ENCODE data around the gene MCU. TPM values are rescaled to one million over a fixed set of nuclear protein-coding genes. Genes with fewer than 3 reads are reported as not detected.

The MCU gene
- total RNA-seq, 1 experiment from 2014 or later: 37.2 TPM

DNA sequence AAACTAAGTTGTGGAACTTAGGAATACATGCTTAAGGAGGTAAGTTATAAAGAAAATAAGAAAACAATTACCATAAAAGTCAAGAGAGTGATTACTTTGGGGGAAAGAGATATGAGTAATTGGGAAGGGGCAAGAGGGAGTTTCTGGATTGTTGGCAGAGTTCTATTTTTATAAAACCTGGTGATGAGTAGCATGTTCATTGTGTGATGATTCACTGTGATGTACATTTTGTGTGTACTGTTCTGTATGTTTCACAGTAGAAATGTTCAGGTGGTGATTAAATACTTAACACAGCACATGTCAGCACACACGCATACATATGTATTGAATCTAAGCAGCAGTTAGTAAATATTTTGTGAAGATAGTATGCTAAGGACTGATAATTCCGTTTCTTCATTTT lies 191.9 kb downstream of the MCU start (continued):
- TF ChIP-seq IRF2 (CRISPR knock-in tag; IDR thresholded peaks at IDR 0.05; ENCODE audit: borderline replicate concordance, low read depth) (no peak), ZNF416 (CRISPR knock-in tag; IDR thresholded peaks at IDR 0.05) (no peak), JUN (CRISPR knock-in tag; IDR thresholded peaks at IDR 0.05) (no peak), GABPB1 (CRISPR knock-in tag; IDR thresholded peaks at IDR 0.05) (no peak), ZNF317 (CRISPR knock-in tag; IDR thresholded peaks at IDR 0.05; ENCODE audit: borderline replicate concordance, low read depth) (no peak), ETV6 (CRISPR knock-in tag; IDR thresholded peaks at IDR 0.05) (no peak), OVOL2 (CRISPR knock-in tag; IDR thresholded peaks at IDR 0.05; ENCODE audit: borderline replicate concordance) (no peak)
- TF ChIP-seq, protein P1, sequence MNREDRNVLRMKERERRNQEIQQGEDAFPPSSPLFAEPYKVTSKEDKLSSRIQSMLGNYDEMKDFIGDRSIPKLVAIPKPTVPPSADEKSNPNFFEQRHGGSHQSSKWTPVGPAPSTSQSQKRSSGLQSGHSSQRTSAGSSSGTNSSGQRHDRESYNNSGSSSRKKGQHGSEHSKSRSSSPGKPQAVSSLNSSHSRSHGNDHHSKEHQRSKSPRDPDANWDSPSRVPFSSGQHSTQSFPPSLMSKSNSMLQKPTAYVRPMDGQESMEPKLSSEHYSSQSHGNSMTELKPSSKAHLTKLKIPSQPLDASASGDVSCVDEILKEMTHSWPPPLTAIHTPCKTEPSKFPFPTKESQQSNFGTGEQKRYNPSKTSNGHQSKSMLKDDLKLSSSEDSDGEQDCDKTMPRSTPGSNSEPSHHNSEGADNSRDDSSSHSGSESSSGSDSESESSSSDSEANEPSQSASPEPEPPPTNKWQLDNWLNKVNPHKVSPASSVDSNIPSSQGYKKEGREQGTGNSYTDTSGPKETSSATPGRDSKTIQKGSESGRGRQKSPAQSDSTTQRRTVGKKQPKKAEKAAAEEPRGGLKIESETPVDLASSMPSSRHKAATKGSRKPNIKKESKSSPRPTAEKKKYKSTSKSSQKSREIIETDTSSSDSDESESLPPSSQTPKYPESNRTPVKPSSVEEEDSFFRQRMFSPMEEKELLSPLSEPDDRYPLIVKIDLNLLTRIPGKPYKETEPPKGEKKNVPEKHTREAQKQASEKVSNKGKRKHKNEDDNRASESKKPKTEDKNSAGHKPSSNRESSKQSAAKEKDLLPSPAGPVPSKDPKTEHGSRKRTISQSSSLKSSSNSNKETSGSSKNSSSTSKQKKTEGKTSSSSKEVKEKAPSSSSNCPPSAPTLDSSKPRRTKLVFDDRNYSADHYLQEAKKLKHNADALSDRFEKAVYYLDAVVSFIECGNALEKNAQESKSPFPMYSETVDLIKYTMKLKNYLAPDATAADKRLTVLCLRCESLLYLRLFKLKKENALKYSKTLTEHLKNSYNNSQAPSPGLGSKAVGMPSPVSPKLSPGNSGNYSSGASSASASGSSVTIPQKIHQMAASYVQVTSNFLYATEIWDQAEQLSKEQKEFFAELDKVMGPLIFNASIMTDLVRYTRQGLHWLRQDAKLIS (CRISPR knock-in tag; IDR thresholded peaks at IDR 0.05; ENCODE audit: borderline replicate concordance): no peak
- TF ChIP-seq, protein P2, sequence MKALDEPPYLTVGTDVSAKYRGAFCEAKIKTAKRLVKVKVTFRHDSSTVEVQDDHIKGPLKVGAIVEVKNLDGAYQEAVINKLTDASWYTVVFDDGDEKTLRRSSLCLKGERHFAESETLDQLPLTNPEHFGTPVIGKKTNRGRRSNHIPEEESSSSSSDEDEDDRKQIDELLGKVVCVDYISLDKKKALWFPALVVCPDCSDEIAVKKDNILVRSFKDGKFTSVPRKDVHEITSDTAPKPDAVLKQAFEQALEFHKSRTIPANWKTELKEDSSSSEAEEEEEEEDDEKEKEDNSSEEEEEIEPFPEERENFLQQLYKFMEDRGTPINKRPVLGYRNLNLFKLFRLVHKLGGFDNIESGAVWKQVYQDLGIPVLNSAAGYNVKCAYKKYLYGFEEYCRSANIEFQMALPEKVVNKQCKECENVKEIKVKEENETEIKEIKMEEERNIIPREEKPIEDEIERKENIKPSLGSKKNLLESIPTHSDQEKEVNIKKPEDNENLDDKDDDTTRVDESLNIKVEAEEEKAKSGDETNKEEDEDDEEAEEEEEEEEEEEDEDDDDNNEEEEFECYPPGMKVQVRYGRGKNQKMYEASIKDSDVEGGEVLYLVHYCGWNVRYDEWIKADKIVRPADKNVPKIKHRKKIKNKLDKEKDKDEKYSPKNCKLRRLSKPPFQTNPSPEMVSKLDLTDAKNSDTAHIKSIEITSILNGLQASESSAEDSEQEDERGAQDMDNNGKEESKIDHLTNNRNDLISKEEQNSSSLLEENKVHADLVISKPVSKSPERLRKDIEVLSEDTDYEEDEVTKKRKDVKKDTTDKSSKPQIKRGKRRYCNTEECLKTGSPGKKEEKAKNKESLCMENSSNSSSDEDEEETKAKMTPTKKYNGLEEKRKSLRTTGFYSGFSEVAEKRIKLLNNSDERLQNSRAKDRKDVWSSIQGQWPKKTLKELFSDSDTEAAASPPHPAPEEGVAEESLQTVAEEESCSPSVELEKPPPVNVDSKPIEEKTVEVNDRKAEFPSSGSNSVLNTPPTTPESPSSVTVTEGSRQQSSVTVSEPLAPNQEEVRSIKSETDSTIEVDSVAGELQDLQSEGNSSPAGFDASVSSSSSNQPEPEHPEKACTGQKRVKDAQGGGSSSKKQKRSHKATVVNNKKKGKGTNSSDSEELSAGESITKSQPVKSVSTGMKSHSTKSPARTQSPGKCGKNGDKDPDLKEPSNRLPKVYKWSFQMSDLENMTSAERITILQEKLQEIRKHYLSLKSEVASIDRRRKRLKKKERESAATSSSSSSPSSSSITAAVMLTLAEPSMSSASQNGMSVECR (CRISPR knock-in tag; IDR thresholded peaks at IDR 0.05; ENCODE audit: borderline replicate concordance): no peak
- TF ChIP-seq, protein P3, sequence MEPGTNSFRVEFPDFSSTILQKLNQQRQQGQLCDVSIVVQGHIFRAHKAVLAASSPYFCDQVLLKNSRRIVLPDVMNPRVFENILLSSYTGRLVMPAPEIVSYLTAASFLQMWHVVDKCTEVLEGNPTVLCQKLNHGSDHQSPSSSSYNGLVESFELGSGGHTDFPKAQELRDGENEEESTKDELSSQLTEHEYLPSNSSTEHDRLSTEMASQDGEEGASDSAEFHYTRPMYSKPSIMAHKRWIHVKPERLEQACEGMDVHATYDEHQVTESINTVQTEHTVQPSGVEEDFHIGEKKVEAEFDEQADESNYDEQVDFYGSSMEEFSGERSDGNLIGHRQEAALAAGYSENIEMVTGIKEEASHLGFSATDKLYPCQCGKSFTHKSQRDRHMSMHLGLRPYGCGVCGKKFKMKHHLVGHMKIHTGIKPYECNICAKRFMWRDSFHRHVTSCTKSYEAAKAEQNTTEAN (CRISPR knock-in tag; IDR thresholded peaks at IDR 0.05): no peak
- TF ChIP-seq, protein P4, sequence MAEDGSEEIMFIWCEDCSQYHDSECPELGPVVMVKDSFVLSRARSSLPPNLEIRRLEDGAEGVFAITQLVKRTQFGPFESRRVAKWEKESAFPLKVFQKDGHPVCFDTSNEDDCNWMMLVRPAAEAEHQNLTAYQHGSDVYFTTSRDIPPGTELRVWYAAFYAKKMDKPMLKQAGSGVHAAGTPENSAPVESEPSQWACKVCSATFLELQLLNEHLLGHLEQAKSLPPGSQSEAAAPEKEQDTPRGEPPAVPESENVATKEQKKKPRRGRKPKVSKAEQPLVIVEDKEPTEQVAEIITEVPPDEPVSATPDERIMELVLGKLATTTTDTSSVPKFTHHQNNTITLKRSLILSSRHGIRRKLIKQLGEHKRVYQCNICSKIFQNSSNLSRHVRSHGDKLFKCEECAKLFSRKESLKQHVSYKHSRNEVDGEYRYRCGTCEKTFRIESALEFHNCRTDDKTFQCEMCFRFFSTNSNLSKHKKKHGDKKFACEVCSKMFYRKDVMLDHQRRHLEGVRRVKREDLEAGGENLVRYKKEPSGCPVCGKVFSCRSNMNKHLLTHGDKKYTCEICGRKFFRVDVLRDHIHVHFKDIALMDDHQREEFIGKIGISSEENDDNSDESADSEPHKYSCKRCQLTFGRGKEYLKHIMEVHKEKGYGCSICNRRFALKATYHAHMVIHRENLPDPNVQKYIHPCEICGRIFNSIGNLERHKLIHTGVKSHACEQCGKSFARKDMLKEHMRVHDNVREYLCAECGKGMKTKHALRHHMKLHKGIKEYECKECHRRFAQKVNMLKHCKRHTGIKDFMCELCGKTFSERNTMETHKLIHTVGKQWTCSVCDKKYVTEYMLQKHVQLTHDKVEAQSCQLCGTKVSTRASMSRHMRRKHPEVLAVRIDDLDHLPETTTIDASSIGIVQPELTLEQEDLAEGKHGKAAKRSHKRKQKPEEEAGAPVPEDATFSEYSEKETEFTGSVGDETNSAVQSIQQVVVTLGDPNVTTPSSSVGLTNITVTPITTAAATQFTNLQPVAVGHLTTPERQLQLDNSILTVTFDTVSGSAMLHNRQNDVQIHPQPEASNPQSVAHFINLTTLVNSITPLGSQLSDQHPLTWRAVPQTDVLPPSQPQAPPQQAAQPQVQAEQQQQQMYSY (CRISPR knock-in tag; IDR thresholded peaks at IDR 0.05): no peak

DNA sequence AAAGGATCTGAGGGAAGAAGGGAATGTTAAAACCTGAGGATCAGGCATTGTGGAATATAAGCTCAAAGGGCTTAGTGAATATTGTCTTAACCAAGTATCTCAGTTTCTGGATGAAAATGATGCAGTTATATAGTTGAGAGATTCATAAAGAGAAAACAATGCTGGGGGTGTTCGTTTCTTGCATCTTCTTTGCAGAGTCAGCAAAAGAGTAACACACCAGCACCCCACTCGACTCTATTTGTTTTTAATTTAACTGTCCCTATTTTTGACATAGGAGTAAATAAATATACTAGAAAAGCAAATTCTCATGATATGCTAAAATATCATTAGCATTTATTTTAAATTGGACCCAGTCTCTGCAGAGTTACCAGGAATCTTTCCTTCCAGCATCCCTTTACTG lies 194.0 kb downstream of the MCU start:
- POLR2A ChIA-PET: no interaction called here
- H3K9me3 Mint-ChIP-seq: peaks cover 36% of the 10 kb centered on the region
- ATAC-seq (no peak), DNase-seq (ENCODE audit: low spot score) (no peak)
- no peak overlapping the region for H3K4me3 Mint-ChIP-seq
- peak overlapping the region; percentile 96 for H3K27ac Mint-ChIP-seq
- no peaks in the 10 kb centered on the region for H3K27me3 Mint-ChIP-seq (ENCODE audit: low read depth)
- CTCF ChIA-PET: no interaction called here
- H3K36me3 Mint-ChIP-seq: peaks cover 56% of the 10 kb centered on the region
- H3K4me1 Mint-ChIP-seq: peaks cover 47% of the 10 kb centered on the region
- TF ChIP-seq ESRRA (CRISPR knock-in tag; IDR thresholded peaks at IDR 0.05; ENCODE audit: borderline replicate concordance) (no peak), OVOL2 (CRISPR knock-in tag; IDR thresholded peaks at IDR 0.05; ENCODE audit: borderline replicate concordance) (no peak), TP53 (CRISPR knock-in tag; IDR thresholded peaks at IDR 0.05) (no peak), GABPB1 (CRISPR knock-in tag; IDR thresholded peaks at IDR 0.05) (no peak), ELF4 (CRISPR knock-in tag; IDR thresholded peaks at IDR 0.05; ENCODE audit: low read depth) (no peak), ETV6 (CRISPR knock-in tag; IDR thresholded peaks at IDR 0.05) (no peak), NFATC4 (CRISPR knock-in tag; IDR thresholded peaks at IDR 0.05) (no peak), HMGA2 (CRISPR knock-in tag; IDR thresholded peaks at IDR 0.05) (no peak)
- TF ChIP-seq, protein P5, sequence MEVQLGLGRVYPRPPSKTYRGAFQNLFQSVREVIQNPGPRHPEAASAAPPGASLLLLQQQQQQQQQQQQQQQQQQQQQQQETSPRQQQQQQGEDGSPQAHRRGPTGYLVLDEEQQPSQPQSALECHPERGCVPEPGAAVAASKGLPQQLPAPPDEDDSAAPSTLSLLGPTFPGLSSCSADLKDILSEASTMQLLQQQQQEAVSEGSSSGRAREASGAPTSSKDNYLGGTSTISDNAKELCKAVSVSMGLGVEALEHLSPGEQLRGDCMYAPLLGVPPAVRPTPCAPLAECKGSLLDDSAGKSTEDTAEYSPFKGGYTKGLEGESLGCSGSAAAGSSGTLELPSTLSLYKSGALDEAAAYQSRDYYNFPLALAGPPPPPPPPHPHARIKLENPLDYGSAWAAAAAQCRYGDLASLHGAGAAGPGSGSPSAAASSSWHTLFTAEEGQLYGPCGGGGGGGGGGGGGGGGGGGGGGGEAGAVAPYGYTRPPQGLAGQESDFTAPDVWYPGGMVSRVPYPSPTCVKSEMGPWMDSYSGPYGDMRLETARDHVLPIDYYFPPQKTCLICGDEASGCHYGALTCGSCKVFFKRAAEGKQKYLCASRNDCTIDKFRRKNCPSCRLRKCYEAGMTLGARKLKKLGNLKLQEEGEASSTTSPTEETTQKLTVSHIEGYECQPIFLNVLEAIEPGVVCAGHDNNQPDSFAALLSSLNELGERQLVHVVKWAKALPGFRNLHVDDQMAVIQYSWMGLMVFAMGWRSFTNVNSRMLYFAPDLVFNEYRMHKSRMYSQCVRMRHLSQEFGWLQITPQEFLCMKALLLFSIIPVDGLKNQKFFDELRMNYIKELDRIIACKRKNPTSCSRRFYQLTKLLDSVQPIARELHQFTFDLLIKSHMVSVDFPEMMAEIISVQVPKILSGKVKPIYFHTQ (CRISPR knock-in tag; IDR thresholded peaks at IDR 0.05): no peak
- TF ChIP-seq, protein P6, sequence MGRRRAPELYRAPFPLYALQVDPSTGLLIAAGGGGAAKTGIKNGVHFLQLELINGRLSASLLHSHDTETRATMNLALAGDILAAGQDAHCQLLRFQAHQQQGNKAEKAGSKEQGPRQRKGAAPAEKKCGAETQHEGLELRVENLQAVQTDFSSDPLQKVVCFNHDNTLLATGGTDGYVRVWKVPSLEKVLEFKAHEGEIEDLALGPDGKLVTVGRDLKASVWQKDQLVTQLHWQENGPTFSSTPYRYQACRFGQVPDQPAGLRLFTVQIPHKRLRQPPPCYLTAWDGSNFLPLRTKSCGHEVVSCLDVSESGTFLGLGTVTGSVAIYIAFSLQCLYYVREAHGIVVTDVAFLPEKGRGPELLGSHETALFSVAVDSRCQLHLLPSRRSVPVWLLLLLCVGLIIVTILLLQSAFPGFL (CRISPR knock-in tag; IDR thresholded peaks at IDR 0.05; ENCODE audit: borderline replicate concordance): no peak
